ENCODE results near the gene RHOV.

RHOV gene

DNA sequence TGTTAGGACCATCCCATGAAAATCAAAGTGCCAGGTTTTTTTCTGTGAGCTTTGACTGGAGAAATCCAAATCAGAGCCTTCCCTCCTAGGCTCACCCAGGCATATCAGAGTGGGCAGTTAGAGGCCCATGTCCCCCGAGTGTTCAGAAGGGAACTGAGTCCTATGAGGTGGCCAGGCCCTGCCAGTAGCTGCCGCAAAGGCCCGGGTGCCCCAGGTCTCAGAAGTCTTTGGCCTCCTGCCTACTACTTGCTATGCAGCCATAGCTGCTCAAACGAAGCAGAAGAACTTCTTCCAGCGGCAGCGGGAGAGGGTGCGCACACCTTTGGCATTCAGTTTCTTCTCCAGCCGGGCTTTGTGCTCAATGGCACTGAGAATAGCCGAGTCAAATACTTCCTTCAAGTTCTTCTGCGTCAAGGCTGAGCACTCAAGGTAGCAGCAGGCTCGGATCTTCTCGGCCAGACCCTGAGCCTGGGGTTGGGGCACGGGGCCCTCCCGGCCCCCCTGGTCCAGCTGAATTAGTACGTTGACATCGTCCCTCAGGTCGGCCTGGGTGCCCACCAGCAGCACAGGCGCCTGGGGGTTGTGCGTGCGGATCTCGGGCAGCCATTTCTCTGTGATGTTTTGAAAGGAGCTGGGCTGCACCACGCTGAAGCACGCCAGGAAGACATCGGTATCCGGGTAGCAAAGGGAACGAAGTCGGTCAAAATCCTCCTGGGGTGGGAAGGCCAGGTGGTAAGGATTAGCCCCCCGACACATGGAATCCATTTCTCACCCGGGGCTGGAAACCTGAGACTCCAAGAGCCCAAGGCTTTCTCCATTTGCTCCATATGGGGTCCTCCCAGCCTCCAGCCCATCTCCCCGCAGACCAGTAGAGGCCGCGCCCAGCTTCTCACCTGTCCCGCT lies 992 bp downstream of the RHOV start:
- H3K4me3 ChIP-seq (replicated peaks; ENCODE audit: low read depth, low read length): peak overlapping the region; percentile 78

DNA sequence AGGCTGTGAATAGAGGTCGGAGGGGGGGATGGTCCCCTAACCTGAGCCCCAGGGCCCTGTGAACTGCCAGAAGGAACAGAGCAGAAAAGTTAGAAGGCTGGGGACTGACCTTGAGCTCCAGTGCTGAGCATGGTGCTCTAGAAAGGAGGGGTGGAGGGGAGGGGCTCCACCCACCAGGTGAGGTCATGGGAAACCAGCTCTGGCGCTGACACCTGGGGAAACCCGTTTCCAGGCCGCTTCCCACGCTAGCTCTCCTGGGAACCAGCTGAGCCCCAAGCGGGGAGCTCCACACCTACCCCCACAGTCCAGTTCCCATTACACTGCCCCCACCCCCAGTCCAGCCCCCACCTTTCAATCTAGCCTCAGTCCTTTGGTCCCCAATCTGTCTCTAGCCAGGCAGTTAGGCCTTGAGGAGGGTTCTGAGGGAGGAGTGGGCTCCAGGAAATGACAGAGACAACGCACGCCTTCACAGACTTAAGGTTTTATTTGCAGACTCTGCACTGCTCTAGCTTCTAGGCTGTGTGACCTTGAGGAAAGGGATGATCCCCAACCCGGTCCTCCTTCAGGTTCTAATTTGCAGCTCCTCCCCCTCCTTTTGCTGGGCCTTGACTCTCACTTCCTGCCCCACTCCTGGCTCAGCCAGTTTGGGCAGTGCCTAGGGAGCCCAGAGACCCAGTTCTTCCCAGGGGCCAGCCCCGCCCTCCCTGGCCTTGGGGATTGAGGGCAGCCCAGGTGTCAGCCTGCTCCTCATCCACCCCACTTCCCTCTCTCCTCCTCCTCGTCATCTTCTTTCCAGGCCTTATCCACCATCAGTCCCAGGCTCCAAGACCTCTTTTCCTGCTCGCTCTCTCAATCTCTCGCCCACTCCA lies 2.1 kb downstream of the RHOV start:
- Histone ChIP-seq H3K4me3 (replicated peaks; ENCODE audit: low read depth, low read length) (peak overlapping the region; percentile 78), H3K27me3 (replicated peaks; ENCODE audit: control insufficient read depth, insufficient read depth, low read length) (no peaks in the 10 kb centered on the region), H3K36me3 (ENCODE audit: control insufficient read depth, insufficient read depth, low read length) (no peaks in the 10 kb centered on the region; the same call in 1 of the 2 replicates)
- DNase-seq (ENCODE audit: extremely low read depth, insufficient read length): peak; percentile 79
- TF ChIP-seq CTCF (IDR thresholded peaks at IDR 0.05; ENCODE audit: insufficient read depth, low read length, poor library complexity, severe bottlenecking): no peak

More for the DNA sequence above, 992 bp downstream of the RHOV start:
- peak; percentile 34 for DNase-seq (ENCODE audit: extremely low read depth, insufficient read length)
- H3K36me3 ChIP-seq (ENCODE audit: control insufficient read depth, insufficient read depth, low read length): no peaks in the 10 kb centered on the region; the same call in 1 of the 2 replicates
- H3K27me3 ChIP-seq (replicated peaks; ENCODE audit: control insufficient read depth, insufficient read depth, low read length): no peaks in the 10 kb centered on the region
- TF ChIP-seq CTCF (IDR thresholded peaks at IDR 0.05; ENCODE audit: insufficient read depth, low read length, poor library complexity, severe bottlenecking): no peak

DNA sequence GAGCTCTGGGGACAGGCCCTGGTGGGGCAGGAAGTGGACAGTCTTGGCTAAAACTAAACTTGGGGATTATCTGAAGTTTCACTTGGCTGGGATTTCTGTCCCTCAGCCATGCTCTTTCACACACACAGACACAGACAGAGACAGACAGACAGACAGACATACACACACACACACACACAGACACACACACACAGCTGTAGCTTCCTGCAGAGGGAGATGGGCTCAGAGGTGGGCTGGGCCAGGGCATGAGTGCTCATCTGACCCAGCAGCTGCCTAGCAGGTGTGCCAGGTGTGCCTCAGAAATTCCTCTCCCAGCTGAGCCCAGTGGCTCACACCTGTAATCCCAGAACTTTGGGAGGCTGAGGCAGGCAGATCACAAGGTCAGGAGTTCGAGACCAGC lies 3.3 kb downstream of the RHOV start:
- no peak for DNase-seq (ENCODE audit: extremely low read depth, insufficient read length)
- no peaks in the 10 kb centered on the region; the same call in 1 of the 2 replicates for H3K36me3 ChIP-seq (ENCODE audit: control insufficient read depth, insufficient read depth, low read length)
- no peak overlapping the region for H3K4me3 ChIP-seq (replicated peaks; ENCODE audit: low read depth, low read length)
- no peaks in the 10 kb centered on the region for H3K27me3 ChIP-seq (replicated peaks; ENCODE audit: control insufficient read depth, insufficient read depth, low read length)
- no peak for TF ChIP-seq CTCF (IDR thresholded peaks at IDR 0.05; ENCODE audit: insufficient read depth, low read length, poor library complexity, severe bottlenecking)

- TF ChIP-seq CTCF (IDR thresholded peaks at IDR 0.05; ENCODE audit: insufficient read depth, low read length, poor library complexity, severe bottlenecking): no peak
- no peak overlapping the region for H3K4me3 ChIP-seq (replicated peaks; ENCODE audit: low read depth, low read length)
These were observed 4.3 kb downstream of the RHOV start for GRCh38 chr15:40869686-40870085.

DNA sequence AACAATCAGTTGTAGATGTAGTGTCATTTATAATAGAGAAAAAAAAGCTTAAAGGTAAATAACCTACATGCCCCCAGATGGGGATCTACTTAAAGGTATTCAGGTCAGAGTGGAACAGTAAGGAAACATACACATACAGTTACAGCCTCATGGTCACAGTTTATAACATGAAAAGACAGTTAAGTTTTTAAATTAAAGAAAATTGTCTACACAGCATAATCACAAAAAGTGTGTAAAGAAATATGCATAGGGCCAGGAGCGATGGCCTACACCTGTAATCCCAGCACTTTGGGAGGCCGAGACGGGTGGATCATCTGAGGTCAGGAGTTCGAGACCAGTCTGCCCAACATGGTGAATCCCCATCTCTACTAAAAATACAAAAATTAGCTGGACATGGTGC lies 6.8 kb downstream of the RHOV start:
- no peak for TF ChIP-seq CTCF (IDR thresholded peaks at IDR 0.05; ENCODE audit: insufficient read depth, low read length, poor library complexity, severe bottlenecking)
- DNase-seq (ENCODE audit: extremely low read depth, insufficient read length): no peak
- H3K27me3 ChIP-seq (replicated peaks; ENCODE audit: control insufficient read depth, insufficient read depth, low read length): no peaks in the 10 kb centered on the region
- no peaks in the 10 kb centered on the region for H3K36me3 ChIP-seq (ENCODE audit: control insufficient read depth, insufficient read depth, low read length)
- no peak overlapping the region for H3K4me3 ChIP-seq (replicated peaks; ENCODE audit: low read depth, low read length)

More at GRCh38 chr15:40869686-40870085, 4.3 kb downstream of the RHOV start:
- H3K27me3 ChIP-seq (replicated peaks; ENCODE audit: control insufficient read depth, insufficient read depth, low read length): no peaks in the 10 kb centered on the region
- no peaks in the 10 kb centered on the region; the same call in 1 of the 2 replicates for H3K36me3 ChIP-seq (ENCODE audit: control insufficient read depth, insufficient read depth, low read length)
- DNase-seq (ENCODE audit: extremely low read depth, insufficient read length): no peak

Data from GM06990 (cell line).